ENCODE data around the gene CCDC78. TPM values are rescaled to one million over a fixed set of nuclear protein-coding genes. Genes with fewer than 3 reads are reported as not detected.
"Not testable (repeated sequence)": the region's sequence is repeated elsewhere in the genome, so short reads cannot be mapped to it uniquely, and the experiment has no call there.

Gene CCDC78
- total RNA-seq, 2 experiments from 2014 or later: 4.6 to 5.7 TPM

DNA sequence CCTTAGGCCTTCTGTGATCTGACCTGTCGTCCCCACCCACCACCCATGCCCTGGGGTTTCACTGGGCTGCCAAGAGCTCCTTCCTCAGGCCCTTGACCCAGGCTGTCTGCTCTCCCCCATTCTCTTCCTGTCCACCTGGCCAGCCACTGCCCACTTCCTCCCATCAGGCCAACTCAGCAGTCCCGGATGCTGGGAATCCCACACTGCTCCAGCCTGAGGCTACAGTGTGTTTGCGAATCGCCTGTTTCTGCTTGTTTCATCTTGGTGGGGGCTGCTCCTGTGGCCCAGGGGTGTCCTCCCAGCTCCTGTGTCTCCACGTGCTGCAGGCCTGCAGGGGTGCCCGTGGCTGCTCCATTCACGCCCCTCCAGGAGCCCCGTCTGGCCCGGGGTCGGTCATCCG is 12.2 kb downstream of the CCDC78 start:
- peaks cover 16% of the 10 kb centered on the region for H3K4me1 Mint-ChIP-seq (ENCODE audit: low read depth)
- CTCF ChIA-PET: interaction anchor here (2.9 to 11.9 kb wide), 3 partner anchors 11 to 72 kb away, joined by 13 to 207 read pairs (median 149); partner anchors contain the start of genes ANTKMT, CCDC78, CHTF18 and HAGHL
- H3K9me3 Mint-ChIP-seq: no peaks in the 10 kb centered on the region
- no peak for DNase-seq
- no peak overlapping the region for H3K27ac Mint-ChIP-seq
- no peak for TF ChIP-seq CTCF (IDR thresholded peaks at IDR 0.05)
- peaks cover 17% of the 10 kb centered on the region for H3K27me3 Mint-ChIP-seq
- POLR2A ChIA-PET: interaction anchor here (1.5 to 3.9 kb wide), 2 partner anchors 12 to 19 kb away, joined by 3 to 37 read pairs; partner anchors contain the start of genes CCDC78 and HAGHL
- ATAC-seq: no peak
- intact Hi-C loops (cut with micrococcal nuclease): no loop called here
- no peaks in the 10 kb centered on the region for H3K36me3 Mint-ChIP-seq (ENCODE audit: low read depth)
- H3K4me3 Mint-ChIP-seq: no peak overlapping the region

DNA sequence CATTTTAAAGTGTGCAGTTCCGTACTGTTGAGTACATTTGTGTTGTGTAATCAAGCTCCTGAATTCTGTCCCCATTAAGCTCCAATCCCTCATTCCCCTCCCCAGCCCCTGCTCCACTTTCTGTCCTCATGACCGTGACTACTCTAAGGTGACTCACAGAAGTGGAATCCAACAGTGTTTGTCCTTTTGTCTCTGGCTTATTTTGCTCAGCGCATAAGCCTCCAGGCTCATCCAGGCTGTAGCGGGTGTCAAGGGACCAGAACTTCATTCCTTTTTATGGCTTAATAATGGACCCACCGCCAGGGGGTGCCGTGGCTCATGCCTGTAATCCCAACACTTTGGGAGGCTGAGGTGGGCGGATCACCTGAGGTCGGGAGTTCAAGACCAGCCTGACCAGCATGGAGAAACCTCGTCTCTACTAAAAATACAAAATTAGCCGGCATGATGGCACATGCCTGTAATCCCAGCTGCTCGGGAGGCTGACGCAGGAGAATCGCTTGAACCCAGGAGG is 13.4 kb downstream of the CCDC78 start:
- intact Hi-C loops (cut with micrococcal nuclease): loop anchor here (2.0 kb wide), 1 partner anchor 72 kb away; no protein-coding TSS in a partner anchor
- H3K9me3 Mint-ChIP-seq; H3K36me3 Mint-ChIP-seq (ENCODE audit: low read depth); ATAC-seq; H3K4me1 Mint-ChIP-seq (ENCODE audit: low read depth); H3K4me3 Mint-ChIP-seq; H3K27ac Mint-ChIP-seq: not testable (repeated sequence)
- POLR2A ChIA-PET: interaction anchor here (0.9 to 1.7 kb wide), 4 partner anchors 9 to 76 kb away, joined by 3 to 7 read pairs (median 4); partner anchors contain the start of genes ANTKMT and CHTF18
- peaks cover 29% of the 10 kb centered on the region for H3K27me3 Mint-ChIP-seq
- TF ChIP-seq CTCF (IDR thresholded peaks at IDR 0.05): peak; percentile 63
- peak; percentile 87 for DNase-seq
- CTCF ChIA-PET: interaction anchor here (0.8 to 11.9 kb wide), 18 partner anchors 9 to 284 kb away, joined by 3 to 207 read pairs (median 4); partner anchors contain the start of genes ANTKMT, CCDC78, CHTF18 and CIAO3

- Mint-ChIP-seq H3K4me3 (no peak overlapping the region), H3K27ac (no peak overlapping the region), H3K9me3 (no peaks in the 10 kb centered on the region), H3K36me3 (ENCODE audit: low read depth) (no peaks in the 10 kb centered on the region), H3K27me3 (peaks cover 37% of the 10 kb centered on the region), H3K4me1 (ENCODE audit: low read depth) (peaks cover 9% of the 10 kb centered on the region)
- intact Hi-C loops (cut with micrococcal nuclease): loop anchor here (2.0 kb wide), 1 partner anchor 73 kb away; no protein-coding TSS in a partner anchor
- TF ChIP-seq CTCF (IDR thresholded peaks at IDR 0.05): peak; percentile 96
- CTCF ChIA-PET: interaction anchor here (0.8 to 11.9 kb wide), 18 partner anchors 8 to 286 kb away, joined by 3 to 207 read pairs (median 4); partner anchors contain the start of genes ANTKMT, CCDC78, CHTF18 and CIAO3
- DNase-seq (peak; percentile 85), ATAC-seq (peak; percentile 57)
- POLR2A ChIA-PET: interaction anchor here (0.9 to 1.7 kb wide), 4 partner anchors 10 to 77 kb away, joined by 3 to 7 read pairs (median 6); partner anchors contain the start of genes ANTKMT and CHTF18
Measured at GRCh38 chr16:711548-712320, 14.5 kb downstream of the CCDC78 start.

DNA sequence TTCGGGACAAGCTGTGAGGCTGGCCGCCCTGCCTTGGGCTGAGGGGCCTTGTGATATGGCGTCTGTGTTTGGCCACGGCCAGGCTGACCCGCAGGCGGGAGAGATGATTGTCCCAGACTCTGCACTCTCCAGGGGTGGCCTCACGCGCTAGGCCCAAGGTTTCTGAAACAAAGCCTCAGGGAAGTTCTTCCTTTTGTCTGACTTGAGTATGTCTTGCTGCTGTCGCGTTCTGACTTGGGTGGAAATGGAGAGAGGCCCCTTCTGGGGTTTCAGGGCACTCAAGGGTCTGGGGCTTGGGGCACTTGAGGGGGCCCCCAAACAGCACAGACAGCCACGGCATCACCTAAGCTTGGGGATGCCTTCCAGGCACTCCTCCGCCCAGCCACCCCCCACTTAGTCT is 15.2 kb downstream of the CCDC78 start:
- no peak for TF ChIP-seq CTCF (IDR thresholded peaks at IDR 0.05)
- Mint-ChIP-seq H3K27ac (no peak overlapping the region), H3K27me3 (peaks cover 43% of the 10 kb centered on the region), H3K4me1 (ENCODE audit: low read depth) (peaks cover 5% of the 10 kb centered on the region), H3K36me3 (ENCODE audit: low read depth) (no peaks in the 10 kb centered on the region), H3K9me3 (no peaks in the 10 kb centered on the region), H3K4me3 (no peak overlapping the region)
- no peak for DNase-seq
- intact Hi-C loops (cut with micrococcal nuclease): no loop called here
- CTCF ChIA-PET: interaction anchor here (0.7 to 11.9 kb wide), 4 partner anchors 18 to 75 kb away, joined by 4 to 207 read pairs (median 76); partner anchors contain the start of genes ANTKMT, CCDC78, CHTF18 and HAGHL
- POLR2A ChIA-PET: interaction anchor here (1.5 kb wide), 1 partner anchor 10 kb away, joined by 6 read pairs; no protein-coding TSS in a partner anchor
- ATAC-seq: no peak

Data from activated CD8-positive, alpha-beta T cell treated with anti-CD3 and anti-CD28 coated beads for 36 hours (primary cell).